Kidney capillary endothelial cell (primary cell): ENCODE results near the gene RCOR1.

Source experiments
- DNase-seq: peaks from one replicate; pipeline ENCODE4 v3.0.0-alpha.2; 2018; ENCODE audit warnings: low spot score

RCOR1 gene

DNA sequence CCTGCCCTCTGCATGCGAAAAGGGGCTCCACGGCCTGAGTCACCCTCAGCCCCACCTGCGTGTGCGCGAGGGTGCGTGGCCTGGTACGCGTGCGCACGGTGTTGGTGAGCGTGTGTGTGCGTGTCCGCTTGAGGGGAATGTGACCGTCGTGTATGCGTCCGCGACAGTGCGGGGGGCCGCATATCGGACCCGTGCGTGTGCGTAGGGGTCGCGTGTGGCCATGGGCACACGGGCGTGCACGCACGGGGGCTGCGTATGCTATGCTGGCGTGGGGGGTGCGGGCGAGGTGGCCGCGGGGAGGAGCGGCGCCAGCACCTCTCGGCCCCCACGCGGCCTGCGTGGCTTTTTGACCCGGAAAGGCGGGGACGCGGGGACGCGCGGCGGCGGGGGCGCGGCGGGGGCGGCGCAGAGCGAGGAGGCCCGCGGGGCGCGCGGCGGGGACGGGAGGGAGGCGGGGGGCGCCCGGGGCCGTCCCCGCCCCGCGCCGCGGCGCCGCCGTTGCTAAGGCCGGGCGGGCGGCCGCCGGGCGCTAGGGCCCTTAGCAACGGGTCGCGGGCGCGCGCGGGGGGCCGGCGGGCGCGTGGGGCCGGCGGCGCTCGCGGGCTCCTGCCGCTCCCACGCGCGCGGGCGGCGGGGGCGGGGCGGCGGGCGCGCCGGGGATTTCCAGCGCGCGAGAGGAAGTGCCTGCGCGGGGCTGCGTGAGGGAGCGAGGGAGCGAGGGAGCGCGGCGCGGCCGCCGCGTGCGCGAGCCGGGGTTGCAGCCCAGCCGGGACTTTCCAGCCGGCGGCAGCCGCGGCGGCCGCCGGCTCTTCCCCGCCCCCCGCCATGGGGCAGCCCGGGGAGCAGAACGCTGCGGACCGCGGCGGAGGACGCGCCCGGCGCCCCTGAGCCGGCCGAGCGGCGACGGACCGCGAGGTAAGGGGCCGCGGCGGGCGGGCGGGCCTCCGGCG, 184.6 kb downstream of the RCOR1 start, which contains the start of gene TRAF3:
Gene TRAF3, plus strand, starts transcription at position 689 of the 950 bp plus-strand sequence. CDS start 92,753 bp downstream, outside the sequence.
- no peak for DNase-seq

DNA sequence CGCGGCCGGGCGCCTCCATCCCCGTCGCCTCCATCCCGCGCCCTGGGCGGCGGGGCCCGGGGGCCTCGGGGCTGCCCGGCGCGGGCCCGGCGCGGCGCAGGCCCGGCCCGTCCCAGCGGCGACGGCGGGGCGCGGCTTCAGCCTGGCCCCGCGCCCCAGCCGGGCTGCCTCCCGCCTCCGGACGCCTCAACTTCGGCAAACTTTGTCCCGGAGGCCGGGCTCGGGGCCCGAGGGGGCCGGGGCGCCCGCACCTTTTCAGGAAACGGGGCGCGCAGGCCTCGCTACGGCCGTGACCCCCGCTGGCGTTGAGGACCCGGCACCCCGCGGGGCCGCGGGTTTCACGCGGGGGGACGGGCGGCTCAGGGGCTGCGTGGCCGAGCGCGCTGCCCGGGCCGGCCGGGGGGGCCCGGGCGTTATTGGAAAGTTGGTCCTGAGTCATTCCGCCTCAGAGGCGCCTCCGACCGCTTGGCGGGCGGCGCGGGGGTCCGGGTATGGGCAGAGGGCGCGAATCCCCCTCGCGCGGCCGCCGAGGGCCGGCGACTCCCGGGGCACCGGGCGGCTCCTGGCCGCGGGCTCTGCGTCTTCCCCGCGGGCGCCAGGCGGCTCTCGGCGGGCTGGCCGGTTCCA, 185.4 kb downstream of the RCOR1 start:
- no peak for DNase-seq

DNA sequence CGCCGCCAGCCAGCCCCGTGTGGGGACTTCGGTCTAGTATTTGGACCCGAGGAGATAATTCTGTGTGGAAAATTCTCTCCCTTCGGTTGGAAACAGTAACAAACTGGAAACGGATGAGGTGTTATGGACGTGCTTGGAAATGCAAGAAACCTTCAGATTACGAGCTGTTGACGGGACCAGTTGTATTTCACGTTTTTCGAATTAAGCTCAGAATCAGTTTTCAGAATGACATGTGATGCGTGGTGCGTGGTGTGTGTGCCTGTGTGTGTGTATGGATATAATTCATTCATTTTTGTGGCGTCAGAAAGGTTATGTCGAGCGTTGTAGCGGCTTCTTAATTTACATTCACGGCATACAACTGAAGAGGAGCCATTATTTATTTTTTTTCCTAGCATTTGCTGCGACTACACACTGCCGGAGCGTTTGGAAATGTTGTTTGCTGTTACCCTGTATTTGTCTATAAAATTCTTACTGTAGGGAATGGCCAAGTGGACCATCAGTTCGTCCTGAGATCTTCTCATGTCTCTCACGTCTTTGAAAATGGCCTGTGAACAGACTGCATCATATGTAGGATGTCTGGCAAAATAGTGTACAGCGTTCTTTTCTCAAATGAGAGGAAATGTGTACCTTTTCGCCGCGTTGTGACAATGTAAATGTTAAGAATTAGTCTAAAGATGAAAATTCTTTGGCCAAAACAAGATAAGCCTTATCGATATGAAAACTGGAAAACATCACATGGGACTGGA, 186.1 kb downstream of the RCOR1 start:
- DNase-seq = no peak

DNA sequence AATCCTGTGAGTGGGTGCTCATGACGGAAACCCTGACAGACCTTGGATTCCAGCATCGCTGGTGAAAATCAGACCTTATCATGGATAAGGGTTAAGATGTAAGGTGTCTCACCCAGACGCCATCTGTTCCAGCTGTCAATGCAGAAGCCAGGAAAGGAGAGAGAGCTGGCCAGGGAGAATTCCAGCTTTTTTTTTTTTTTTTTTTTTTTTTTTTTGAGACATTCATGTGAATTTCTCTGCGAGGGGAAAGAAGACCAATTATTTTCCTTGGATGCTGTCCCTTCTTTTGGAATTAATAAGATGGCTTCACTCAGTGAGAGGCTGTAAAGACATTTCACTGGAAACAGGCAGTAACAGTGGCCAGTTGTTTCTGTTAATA, 186.6 kb downstream of the RCOR1 start:
- no peak for DNase-seq

DNA sequence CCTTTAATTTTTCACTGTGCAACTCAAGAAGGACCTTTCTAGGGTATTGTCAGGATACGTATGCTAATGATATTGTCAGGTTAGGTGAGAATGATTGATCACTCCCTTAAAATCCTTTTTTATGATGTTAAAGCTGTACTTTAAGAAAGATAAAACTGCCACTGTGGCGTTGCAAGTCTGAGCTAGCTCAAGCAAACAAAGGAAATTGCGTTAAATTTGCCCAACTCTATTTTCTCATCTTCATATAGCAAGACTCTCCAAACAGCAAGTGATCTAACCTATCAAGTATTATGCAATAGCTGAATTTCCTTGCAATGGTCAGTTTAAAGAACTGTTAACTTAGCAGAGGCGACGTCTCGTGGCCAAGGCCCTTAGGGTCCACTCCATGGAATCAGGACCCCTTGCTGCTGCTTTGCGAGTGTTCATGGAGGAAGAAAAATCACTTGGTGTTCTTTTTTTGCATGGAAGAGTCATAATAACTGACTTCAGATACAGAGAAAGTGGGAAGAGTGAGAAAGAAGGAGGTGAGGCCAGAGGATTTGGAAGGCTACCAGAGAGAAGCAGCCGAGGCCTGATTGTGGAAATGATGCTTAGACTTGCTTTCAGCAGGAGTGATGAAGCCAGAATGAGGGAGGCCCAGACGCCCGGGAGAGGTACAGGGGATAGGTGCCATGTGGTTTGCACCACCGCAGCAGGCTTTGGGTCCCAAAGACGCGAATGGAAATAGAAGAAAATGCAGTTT, 187.3 kb downstream of the RCOR1 start:
- no peak for DNase-seq
